ENCODE results near the gene GRIN2A.

DNA sequence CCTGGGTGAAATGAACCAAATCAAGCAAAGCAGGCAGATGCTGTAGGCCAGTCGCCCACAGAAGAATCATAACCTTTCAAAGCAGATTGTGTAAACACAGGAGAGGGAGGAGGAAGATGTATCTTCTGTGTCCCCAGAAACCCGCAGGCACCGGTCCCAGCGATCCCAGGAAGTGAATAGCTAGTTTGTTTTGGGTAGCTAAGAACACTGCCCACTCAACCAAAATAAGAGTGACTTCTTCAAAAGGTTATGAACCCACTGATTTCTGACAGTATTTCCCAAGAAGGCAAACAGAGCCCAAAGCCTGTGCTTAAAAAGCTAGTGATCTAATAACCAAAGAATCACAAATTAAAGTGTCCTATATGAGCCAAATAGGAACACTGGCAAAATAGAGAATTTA is 67.8 kb downstream of the GRIN2A start:
- TF ChIP-seq, protein P1, sequence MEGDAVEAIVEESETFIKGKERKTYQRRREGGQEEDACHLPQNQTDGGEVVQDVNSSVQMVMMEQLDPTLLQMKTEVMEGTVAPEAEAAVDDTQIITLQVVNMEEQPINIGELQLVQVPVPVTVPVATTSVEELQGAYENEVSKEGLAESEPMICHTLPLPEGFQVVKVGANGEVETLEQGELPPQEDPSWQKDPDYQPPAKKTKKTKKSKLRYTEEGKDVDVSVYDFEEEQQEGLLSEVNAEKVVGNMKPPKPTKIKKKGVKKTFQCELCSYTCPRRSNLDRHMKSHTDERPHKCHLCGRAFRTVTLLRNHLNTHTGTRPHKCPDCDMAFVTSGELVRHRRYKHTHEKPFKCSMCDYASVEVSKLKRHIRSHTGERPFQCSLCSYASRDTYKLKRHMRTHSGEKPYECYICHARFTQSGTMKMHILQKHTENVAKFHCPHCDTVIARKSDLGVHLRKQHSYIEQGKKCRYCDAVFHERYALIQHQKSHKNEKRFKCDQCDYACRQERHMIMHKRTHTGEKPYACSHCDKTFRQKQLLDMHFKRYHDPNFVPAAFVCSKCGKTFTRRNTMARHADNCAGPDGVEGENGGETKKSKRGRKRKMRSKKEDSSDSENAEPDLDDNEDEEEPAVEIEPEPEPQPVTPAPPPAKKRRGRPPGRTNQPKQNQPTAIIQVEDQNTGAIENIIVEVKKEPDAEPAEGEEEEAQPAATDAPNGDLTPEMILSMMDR (IDR thresholded peaks at IDR 0.05; ENCODE audit: low read length) = no peak
- TF ChIP-seq EZH2 (optimal IDR thresholded peaks at IDR 0.05; ENCODE audit: low read depth, low read length) (no peak), EZH2phosphoT487 (IDR thresholded peaks at IDR 0.05; ENCODE audit: low read length) (no peak)
